RWPE2 (cell line): ENCODE measurements around the gene SLC1A4.

Source experiments
- ATAC-seq: fragments of 200-7000 bp; cut with Tn5 transposase; 3 replicates; pipeline ENCODE4 v1.9.1; 2021; ENCODE audit warnings: low read depth
- DNase-seq: peaks from one replicate; pipeline ENCODE4 v3.0.0-alpha.2; 2020; ENCODE audit warnings: low spot score
- H3K27ac ChIP-seq: fragments of 450-650 bp; 2 replicates; pipeline ENCODE4 v1.5.1; 2017; ENCODE audit warnings: mild to moderate bottlenecking; ENCODE audit not compliant: poor library complexity, severe bottlenecking
- H3K27me3 ChIP-seq: fragments of 250-450 bp; sonication (Bioruptor Pico); 2 replicates; pipeline ENCODE4 v1.5.1; 2021; ENCODE audit warnings: mild to moderate bottlenecking, moderate library complexity; ENCODE audit not compliant: insufficient read depth, poor library complexity, severe bottlenecking
- H3K36me3 ChIP-seq: fragments of 250-450 bp; sonication (Bioruptor Pico); 2 replicates; pipeline ENCODE4 v1.5.1; 2020; ENCODE audit warnings: low read depth, mild to moderate bottlenecking, moderate library complexity
- H3K4me1 ChIP-seq: fragments of 250-450 bp; sonication (Bioruptor Pico); 2 replicates; pipeline ENCODE4 v1.5.1; 2021; ENCODE audit warnings: mild to moderate bottlenecking, moderate library complexity; ENCODE audit not compliant: insufficient read depth, poor library complexity, severe bottlenecking
- H3K4me3 ChIP-seq: fragments of 250-450 bp; sonication (Bioruptor Pico); 2 replicates; pipeline ENCODE4 v1.5.1; 2021; ENCODE audit warnings: mild to moderate bottlenecking, moderate library complexity; ENCODE audit not compliant: severe bottlenecking
- H3K9me3 ChIP-seq: fragments of 250-450 bp; sonication (Bioruptor Pico); 2 replicates; pipeline ENCODE4 v1.5.1; 2021; ENCODE audit warnings: mild to moderate bottlenecking, moderate library complexity; ENCODE audit not compliant: severe bottlenecking
- TF ChIP-seq, protein P1 (sequence below): fragments of 450-650 bp; IDR thresholded peaks from one replicate; pipeline ENCODE4 v1.5.1; 2017; ENCODE audit warnings: mild to moderate bottlenecking, moderate library complexity; ENCODE audit not compliant: poor library complexity, severe bottlenecking

Gene SLC1A4

DNA sequence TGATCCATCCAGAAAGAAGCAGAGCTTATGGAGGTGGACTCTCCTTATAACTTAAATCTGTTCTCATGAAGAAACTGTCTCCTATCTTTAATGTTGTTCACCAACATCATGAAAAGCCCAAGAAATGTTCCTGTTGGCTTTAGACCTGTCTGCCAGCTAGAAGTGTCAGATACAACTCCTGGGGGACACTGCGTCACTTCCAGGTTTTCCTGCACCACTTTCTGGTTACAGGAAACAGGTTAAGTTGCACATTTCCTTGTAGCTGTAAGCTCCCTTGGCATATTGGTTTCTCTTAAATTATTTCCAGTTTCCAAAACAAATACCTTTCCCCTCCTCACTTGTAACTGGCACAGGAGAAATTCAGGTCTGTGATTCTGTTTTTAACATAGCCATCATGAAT lies 69.9 kb downstream of the SLC1A4 start:
- H3K4me3 ChIP-seq, result no peak overlapping the region
- no peaks in the 10 kb centered on the region for H3K27me3 ChIP-seq
- ATAC-seq, result no peak
- H3K27ac ChIP-seq, result no peak overlapping the region
- H3K9me3 ChIP-seq, result no peaks in the 10 kb centered on the region
- H3K36me3 ChIP-seq, result no peaks in the 10 kb centered on the region
- no peak for DNase-seq
- H3K4me1 ChIP-seq, result peaks cover 11% of the 10 kb centered on the region
- TF ChIP-seq, protein P1, sequence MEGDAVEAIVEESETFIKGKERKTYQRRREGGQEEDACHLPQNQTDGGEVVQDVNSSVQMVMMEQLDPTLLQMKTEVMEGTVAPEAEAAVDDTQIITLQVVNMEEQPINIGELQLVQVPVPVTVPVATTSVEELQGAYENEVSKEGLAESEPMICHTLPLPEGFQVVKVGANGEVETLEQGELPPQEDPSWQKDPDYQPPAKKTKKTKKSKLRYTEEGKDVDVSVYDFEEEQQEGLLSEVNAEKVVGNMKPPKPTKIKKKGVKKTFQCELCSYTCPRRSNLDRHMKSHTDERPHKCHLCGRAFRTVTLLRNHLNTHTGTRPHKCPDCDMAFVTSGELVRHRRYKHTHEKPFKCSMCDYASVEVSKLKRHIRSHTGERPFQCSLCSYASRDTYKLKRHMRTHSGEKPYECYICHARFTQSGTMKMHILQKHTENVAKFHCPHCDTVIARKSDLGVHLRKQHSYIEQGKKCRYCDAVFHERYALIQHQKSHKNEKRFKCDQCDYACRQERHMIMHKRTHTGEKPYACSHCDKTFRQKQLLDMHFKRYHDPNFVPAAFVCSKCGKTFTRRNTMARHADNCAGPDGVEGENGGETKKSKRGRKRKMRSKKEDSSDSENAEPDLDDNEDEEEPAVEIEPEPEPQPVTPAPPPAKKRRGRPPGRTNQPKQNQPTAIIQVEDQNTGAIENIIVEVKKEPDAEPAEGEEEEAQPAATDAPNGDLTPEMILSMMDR, result no peak

DNA sequence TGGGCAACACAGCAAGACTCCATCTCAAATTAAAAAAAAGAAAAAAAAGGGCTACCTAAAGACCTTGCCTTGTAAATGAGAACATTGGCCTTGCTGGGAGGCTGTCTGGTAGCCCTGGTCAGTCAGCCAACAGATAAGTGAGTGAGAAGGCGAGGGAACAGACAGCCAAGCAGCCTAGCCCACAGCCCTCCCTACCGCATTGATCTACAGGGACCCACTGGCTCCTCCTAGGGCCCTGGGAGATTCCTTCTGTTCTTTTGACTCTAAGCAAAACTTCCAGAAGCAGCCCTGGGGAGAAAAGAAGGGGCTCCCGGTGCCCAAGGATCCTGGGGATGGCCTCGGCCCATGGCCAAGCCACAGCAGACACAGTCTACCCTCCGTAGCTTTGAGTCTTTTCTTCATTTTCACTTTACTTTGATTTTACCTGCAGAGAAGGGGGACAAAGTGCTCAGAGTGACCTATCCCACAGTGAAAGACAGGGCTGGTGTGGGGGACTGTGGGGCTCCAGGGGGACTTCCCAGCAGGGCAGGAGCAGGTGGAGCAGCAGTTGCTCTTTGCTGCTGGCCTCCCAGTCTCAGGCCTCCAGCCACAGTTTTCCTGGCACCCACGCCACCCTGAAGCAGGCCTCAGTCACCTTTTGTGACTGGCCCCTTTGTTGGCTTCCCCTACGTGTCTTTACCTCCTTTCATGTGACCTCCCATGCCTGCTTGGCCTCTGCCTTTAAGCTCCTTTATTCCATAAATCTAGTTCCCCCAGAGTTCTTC lies 72.1 kb downstream of the SLC1A4 start:
- Histone ChIP-seq H3K27ac (no peak overlapping the region), H3K27me3 (no peaks in the 10 kb centered on the region), H3K36me3 (no peaks in the 10 kb centered on the region), H3K9me3 (no peaks in the 10 kb centered on the region), H3K4me1 (peaks cover 26% of the 10 kb centered on the region), H3K4me3 (no peak overlapping the region)
- DNase-seq (no peak), ATAC-seq (no peak)
- TF ChIP-seq, protein P1, result no peak

DNA sequence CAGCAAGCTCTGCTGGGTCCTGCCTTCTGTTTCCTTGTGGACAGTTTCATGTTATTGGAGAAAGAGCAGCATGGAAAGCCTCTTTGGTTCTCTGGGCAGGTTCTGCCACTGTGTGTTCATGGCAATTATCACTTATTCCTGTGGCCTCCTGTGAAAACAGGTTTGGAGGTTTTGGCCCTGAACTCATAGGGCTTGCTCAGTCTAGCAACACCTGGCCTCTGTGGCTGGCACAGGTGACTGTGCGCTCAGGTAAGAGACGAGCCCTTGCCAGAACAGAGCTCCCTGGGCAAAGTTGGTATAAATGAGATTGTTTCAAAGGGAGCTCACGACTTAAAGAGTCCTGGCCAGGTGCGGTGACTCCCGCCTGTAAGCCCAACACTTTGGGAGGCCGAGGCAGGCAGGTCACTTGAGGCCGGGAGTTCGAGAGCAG lies 72.7 kb downstream of the SLC1A4 start:
- no peak overlapping the region for H3K4me3 ChIP-seq
- ATAC-seq (no peak), DNase-seq (no peak)
- peaks cover 26% of the 10 kb centered on the region for H3K4me1 ChIP-seq
- H3K9me3 ChIP-seq, result no peaks in the 10 kb centered on the region
- H3K27me3 ChIP-seq, result no peaks in the 10 kb centered on the region
- H3K36me3 ChIP-seq, result no peaks in the 10 kb centered on the region
- TF ChIP-seq, protein P1, result no peak
- H3K27ac ChIP-seq, result no peak overlapping the region

DNA sequence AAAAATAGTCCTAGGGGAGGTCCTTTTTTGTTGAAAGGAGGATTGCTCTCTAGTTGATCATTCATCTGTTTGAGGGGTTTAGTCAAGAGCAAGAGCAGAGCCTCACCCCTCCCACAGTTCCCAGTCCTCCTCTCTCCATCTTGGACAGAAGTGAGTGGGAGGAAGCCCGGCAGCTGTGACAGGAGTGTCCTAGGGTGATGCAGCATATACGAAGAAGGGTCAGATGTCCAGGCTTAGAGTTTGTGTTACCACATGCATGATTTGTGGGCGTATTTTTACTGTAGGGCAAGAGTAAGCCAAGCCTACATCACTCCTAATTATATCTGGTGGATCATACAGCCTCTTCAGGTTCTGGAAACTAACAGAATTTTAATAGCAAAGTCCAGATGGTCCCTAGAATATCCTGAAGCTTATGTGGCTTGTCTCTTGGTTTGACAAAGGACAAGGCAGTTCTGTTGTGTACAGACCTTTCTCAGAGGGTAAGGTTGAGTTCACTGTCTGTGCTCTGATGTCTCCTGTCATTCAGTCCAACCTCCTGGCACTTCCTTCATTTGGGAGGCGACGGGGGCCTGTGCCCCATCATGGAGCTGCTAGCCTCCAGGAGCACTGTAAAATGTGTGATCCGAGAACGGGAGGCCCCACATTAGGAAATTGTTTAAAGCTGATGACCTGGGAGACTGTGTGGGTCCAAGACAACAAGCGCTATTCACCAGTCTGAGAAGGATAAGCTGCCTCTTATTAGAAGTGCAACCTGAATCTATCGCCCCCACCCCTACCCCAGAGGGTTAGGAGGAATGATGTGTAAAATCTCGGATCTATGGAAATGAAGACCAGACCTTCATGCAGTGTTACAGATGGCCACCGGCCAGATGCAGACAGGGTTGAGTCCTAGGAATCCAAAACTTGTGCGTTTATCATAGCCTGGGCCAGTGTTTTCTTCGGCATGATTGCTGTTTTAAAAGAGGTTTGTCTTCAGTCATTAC lies 73.9 kb downstream of the SLC1A4 start:
- peaks cover 26% of the 10 kb centered on the region for H3K4me1 ChIP-seq
- ATAC-seq, result no peak
- DNase-seq, result no peak
- TF ChIP-seq, protein P1, result no peak
- H3K27me3 ChIP-seq, result no peaks in the 10 kb centered on the region
- no peak overlapping the region for H3K4me3 ChIP-seq
- H3K9me3 ChIP-seq, result no peaks in the 10 kb centered on the region
- no peaks in the 10 kb centered on the region for H3K36me3 ChIP-seq
- H3K27ac ChIP-seq, result no peak overlapping the region
